Ectodermal cell (in vitro differentiated cells): ENCODE results near the gene KRTAP10-12.
"Not testable (repeated sequence)": the region's sequence is repeated elsewhere in the genome, so short reads cannot be mapped to it uniquely, and the experiment has no call there.

Experiments
- H3K27ac ChIP-seq: 2 replicates; pipeline ENCODE4 v1.7.0; 2013; ENCODE audit warnings: mild to moderate bottlenecking, low read depth, low read length; ENCODE audit not compliant: insufficient read depth, poor library complexity, severe bottlenecking
- H3K27me3 ChIP-seq: 2 replicates; pipeline ENCODE4 v1.7.0; 2013; ENCODE audit warnings: mild to moderate bottlenecking, low read length; ENCODE audit not compliant: insufficient read depth, control insufficient read depth, poor library complexity, severe bottlenecking
- H3K36me3 ChIP-seq: one replicate; pipeline ENCODE4 v1.7.0; 2013; ENCODE audit warnings: low read length; ENCODE audit not compliant: control insufficient read depth, insufficient read depth
- H3K4me1 ChIP-seq: one replicate; pipeline ENCODE4 v1.7.0; 2013; ENCODE audit warnings: low read length; ENCODE audit not compliant: control insufficient read depth, insufficient read depth
- H3K4me3 ChIP-seq: 2 replicates; pipeline ENCODE4 v1.7.0; 2013; ENCODE audit warnings: low read depth, low read length, control low read depth; ENCODE audit not compliant: insufficient read depth
- H3K9me3 ChIP-seq: 2 replicates; pipeline ENCODE4 v1.7.0; 2013; ENCODE audit warnings: mild to moderate bottlenecking, low read length, moderate library complexity; ENCODE audit not compliant: control insufficient read depth
- WGBS, 2 experiments: methylation state at CpG; one replicate each; pipeline ENCODE4 v1.1.7; 2013; ENCODE audit warnings: missing lambda C conversion rate in 2 of 2; 5-methylcytosine and 5-hydroxymethylcytosine counted together

KRTAP10-12 gene

DNA sequence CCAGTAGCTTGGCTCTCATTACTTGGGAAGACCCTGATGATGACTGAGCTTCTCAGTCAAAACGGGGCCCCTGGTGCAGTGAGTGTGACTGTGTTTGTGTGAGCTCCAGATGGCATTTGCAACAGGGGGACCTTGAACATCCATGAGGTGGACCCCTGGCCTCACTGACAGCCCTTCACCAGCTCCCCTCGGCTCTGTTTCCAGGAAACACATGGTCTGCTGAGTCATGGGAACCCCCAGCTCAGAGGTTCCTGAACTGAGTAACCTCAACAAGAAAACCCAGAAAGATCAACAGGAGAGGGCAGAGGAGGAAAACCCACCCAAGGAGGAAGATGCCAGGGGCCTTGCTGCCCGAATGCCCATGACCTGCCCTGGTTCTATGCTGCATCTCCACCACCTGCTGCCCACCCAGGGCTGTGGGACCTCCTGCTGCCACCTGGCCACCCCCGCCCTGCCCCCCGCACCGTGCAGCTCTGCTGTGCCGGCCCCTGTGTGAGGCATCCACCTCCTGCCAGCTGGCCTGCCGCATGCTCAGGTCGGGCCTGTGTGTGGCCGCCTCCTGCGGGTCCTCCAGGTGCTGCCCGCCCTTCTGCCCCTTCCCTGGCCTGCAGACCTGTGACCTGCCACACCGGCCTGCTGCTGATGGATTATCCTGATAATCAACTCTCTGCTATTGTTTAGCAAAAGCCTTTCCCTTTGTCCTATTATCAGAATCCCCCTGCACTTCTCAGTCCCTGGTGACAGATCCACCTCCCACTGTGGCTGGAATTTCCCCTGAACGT lies 10.8 kb upstream of the KRTAP10-12 start:
- Histone ChIP-seq H3K4me1 (peaks cover 14% of the 10 kb centered on the region), H3K36me3 (no peaks in the 10 kb centered on the region), H3K9me3 (no peaks in the 10 kb centered on the region), H3K4me3 (no peak overlapping the region), H3K27ac (no peak overlapping the region), H3K27me3 (no peaks in the 10 kb centered on the region)
- 26 to 28% methylated on average over 14 of the region's 14 CpGs for WGBS, 2 experiments

DNA sequence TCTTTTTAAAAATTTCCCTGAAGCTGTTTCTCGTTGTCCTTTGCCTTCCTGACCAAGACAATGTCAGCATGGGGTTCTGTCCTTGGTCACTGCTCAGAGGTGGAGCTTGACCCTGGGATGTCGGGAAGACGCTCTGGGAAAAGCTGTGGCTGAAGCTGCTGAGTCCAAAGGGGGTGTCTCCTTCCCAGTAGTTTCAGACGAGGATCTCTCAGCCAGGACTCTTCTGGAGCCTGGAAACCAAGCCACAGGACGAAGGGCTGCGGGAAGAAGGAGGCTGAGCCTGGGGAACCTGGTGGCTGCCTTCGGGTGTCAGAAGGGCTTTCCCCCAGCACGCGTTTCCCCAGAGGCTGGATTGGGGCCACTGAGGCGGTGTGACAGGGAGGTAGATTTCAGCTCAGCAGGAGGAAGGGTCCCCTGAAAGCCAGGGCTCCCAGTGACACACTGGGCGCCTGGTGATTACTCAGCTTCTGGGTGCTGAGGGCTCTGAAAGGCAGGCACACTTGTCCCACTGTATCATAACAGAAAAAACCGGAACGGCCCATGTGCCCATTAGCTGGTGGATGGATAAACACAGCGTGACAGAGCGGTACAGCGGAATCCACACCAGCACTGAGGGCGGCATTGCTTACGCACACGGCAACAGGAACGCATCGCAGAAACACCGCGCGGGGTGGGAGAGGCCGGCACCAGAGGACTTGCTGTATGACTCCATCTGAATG lies 10.0 kb upstream of the KRTAP10-12 start:
- peaks cover 14% of the 10 kb centered on the region for H3K4me1 ChIP-seq
- H3K9me3 ChIP-seq, result no peaks in the 10 kb centered on the region
- H3K27ac ChIP-seq, result peak overlapping the region; percentile 46
- 74% methylated on average over 25 of the region's 25 CpGs for WGBS, 2 experiments
- no peaks in the 10 kb centered on the region for H3K27me3 ChIP-seq
- no peak overlapping the region for H3K4me3 ChIP-seq
- H3K36me3 ChIP-seq, result no peaks in the 10 kb centered on the region

DNA sequence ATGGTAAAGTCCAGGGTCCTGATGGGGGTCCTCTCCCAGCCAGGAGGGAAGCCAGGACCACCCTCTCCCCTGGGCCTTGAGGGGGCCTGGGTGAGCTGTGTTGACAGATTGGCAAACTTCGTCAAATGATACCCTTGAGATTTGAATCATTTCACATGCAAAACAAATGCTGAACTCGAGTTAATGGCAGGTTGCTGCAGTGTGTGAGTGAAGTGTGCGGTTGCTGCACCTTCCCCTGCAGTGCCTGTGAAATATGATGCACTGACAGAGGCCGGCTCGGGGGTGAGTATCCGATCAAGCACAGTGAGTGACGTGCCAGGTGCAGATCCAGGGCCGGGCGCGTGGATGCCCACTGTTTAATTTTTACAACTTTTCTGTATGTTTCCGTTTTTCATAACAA lies 9.3 kb upstream of the KRTAP10-12 start:
- 87 to 90% methylated on average over 10 to 11 of the region's 11 CpGs for WGBS, 2 experiments
- no peaks in the 10 kb centered on the region for H3K27me3 ChIP-seq
- no peaks in the 10 kb centered on the region for H3K9me3 ChIP-seq
- no peak overlapping the region for H3K4me3 ChIP-seq
- no peaks in the 10 kb centered on the region for H3K36me3 ChIP-seq
- no peak overlapping the region for H3K27ac ChIP-seq
- peaks cover 14% of the 10 kb centered on the region for H3K4me1 ChIP-seq

DNA sequence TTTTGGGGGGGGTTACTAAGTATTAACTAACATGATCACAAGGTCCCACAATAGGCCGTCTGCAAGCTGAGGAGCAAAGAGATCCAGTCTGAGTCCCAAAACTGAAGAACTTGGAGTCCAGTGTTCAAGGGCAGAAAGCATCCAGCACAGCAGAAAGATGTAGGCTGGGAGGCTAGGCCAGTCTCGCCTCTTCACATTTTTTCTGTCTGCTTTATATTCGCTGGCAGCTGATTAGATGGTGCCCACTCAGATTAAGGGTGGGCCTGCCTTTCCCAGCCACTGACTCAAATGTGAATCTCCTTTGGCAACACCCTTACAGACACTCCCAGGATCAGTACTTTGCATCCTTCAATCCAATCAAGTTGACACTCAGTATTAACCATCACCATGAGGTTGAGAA lies 7.2 kb upstream of the KRTAP10-12 start:
- not testable (repeated sequence) for H3K27me3 ChIP-seq, H3K4me3 ChIP-seq, H3K9me3 ChIP-seq, H3K27ac ChIP-seq, H3K36me3 ChIP-seq
- H3K4me1 ChIP-seq, result peaks cover 14% of the 10 kb centered on the region
- 90 to 91% methylated on average over 3 of the region's 3 CpGs for WGBS, 2 experiments

DNA sequence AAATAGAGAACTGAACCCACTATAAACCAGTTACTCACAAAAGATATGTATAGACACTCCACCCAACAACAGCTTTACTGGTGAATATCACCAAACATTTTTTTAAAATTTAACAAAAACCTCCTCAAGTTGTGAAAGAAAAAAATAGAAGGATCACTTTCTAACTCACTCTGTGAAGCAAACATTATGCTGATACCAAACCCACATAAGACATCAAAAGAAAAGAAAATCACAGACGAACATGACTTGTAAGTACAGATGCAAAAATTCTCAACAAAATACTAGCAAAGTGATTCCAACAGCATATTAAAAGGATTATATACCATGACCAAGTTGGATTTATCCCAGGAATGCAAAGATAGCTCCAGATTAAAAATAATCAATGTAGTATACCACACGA lies 5.3 kb upstream of the KRTAP10-12 start:
- WGBS, 2 experiments, result 74 to 79% methylated on average over 2 of the region's 2 CpGs
- Histone ChIP-seq H3K4me3 (no peak overlapping the region), H3K36me3 (no peaks in the 10 kb centered on the region), H3K4me1 (peaks cover 19% of the 10 kb centered on the region), H3K9me3 (no peaks in the 10 kb centered on the region), H3K27me3 (no peaks in the 10 kb centered on the region), H3K27ac (no peak overlapping the region)

DNA sequence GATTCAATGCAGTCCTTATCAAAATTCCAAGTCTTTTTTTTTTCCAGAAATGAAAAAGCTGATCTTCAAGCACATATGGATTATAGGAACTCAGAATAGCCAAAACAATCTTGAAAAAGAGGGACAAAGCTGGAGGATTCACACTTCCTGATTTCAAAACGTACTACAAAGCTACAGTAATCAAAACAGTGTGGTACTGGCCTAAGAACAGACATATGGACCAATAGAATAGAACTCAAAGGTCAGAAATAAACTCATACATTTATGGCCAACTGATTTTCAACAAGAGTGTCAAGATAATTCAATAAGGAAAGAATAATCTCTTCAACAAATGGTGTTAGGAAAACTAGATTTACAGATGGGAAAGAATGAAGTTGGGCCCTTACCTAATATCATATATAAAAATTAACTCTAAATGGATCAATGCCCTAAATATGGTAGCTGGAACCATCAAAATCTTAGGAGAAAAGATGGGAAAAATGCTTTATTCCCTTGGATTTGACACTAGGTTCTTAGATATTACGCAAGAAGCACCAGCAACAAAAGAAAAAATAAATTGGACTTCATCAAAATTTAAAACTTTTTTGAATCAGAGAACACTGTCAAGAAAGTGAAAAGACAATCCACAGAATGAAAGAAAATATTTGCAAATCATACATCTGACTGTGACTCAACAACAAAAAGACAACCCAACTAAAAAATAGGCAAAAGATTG lies 4.0 kb upstream of the KRTAP10-12 start:
- Histone ChIP-seq H3K27ac (no peak overlapping the region), H3K4me3 (no peak overlapping the region), H3K9me3 (no peaks in the 10 kb centered on the region), H3K4me1 (peaks cover 16% of the 10 kb centered on the region), H3K27me3 (no peaks in the 10 kb centered on the region), H3K36me3 (no peaks in the 10 kb centered on the region)
- WGBS, 2 experiments, result 60 to 75% methylated on average over 2 of the region's 2 CpGs

DNA sequence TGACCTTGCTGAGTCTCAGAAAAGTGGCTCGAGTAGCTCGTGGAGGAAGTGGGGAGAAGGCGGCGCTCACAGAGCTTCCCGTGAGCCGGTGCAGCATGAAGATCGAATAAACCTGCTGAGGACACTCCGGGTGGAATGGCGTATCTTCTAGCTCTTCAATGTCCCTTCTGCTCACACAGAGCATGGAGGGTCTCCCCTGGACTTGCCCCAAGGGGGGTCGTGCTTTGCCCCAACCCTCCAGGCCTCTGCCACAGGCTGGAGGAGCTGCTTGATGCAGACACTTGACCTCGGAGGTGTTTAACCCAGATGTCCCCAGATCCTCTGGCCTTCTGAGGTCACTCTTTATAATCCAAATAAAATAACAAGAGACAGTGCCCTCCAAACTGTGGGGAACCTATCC lies 2.2 kb upstream of the KRTAP10-12 start:
- H3K4me3 ChIP-seq, result no peak overlapping the region
- 88 to 89% methylated on average over 11 of the region's 11 CpGs for WGBS, 2 experiments
- H3K27me3 ChIP-seq, result no peaks in the 10 kb centered on the region
- peaks cover 26% of the 10 kb centered on the region for H3K4me1 ChIP-seq
- H3K27ac ChIP-seq, result no peak overlapping the region
- H3K36me3 ChIP-seq, result no peaks in the 10 kb centered on the region
- H3K9me3 ChIP-seq, result no peaks in the 10 kb centered on the region

DNA sequence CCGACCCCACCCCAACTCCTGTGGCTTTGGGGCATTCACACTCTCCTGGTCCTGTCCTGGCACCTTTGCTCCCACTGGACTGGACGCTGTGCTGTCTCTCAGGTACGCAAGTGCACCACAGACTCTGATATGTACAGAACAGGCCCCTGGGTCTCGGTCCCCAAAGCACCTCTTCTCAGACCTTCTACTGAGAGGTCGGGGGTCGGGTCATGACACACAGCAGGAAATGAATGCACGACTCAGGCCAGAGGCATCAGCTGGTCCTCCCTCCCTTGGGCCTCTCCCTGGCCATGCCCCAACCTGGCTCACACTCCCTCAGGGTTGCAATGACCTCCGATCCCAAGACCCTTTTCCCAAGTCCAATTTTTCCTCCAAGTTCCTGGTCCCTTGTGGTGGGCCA lies 1.8 kb upstream of the KRTAP10-12 start:
- no peak overlapping the region for H3K27ac ChIP-seq
- H3K27me3 ChIP-seq, result no peaks in the 10 kb centered on the region
- WGBS, 2 experiments, result 73 to 78% methylated on average over 8 of the region's 8 CpGs
- peaks cover 30% of the 10 kb centered on the region for H3K4me1 ChIP-seq
- H3K36me3 ChIP-seq, result no peaks in the 10 kb centered on the region
- H3K4me3 ChIP-seq, result no peak overlapping the region
- H3K9me3 ChIP-seq, result no peaks in the 10 kb centered on the region

DNA sequence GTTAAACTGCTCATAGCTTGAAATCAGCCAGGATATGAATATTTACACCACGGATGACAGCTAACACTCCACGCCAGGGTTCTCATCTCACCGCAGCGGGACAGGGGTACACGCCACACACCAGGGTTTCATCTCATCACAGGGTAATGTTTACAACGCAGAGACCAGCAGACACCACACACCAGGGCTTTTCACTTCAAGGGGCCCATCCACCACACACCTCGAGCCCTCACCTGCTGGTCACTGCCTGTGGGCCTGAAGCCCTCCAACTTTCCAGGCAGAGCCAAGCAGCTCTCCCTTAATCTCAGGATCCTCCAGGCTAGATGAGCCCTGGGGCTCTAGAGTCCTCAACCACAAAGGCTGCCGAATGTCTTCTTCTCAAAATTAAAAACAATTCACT lies 1.3 kb upstream of the KRTAP10-12 start:
- Histone ChIP-seq H3K4me1 (peaks cover 34% of the 10 kb centered on the region), H3K27ac (no peak overlapping the region), H3K4me3 (no peak overlapping the region), H3K27me3 (no peaks in the 10 kb centered on the region), H3K36me3 (no peaks in the 10 kb centered on the region), H3K9me3 (no peaks in the 10 kb centered on the region)
- 88 to 89% methylated on average over 8 of the region's 8 CpGs for WGBS, 2 experiments

DNA sequence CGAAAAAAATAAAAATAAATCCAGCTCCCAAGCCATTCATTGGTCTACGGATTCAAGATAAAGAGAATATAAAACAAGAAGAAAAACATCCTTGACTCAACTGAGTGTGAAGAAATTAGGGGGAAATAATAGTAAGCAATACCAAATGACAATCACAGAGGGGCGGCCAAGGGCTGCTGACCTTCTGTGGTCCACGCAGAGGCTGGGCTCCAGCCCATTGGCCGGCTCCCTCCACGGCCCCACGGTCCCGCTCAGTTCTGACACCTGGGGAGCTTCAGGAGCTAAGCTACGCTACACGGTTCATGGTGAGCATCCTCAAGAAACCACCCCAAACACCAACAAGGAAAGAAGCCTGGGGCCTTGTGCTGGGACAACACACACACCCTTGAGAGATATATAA lies 400 bp upstream of the KRTAP10-12 start:
- H3K4me3 ChIP-seq, result no peak overlapping the region
- 78 to 79% methylated on average over 8 to 10 of the region's 10 CpGs for WGBS, 2 experiments
- no peak overlapping the region for H3K27ac ChIP-seq
- H3K27me3 ChIP-seq, result no peaks in the 10 kb centered on the region
- H3K4me1 ChIP-seq, result peaks cover 35% of the 10 kb centered on the region
- H3K36me3 ChIP-seq, result no peaks in the 10 kb centered on the region
- no peaks in the 10 kb centered on the region for H3K9me3 ChIP-seq
